Stimulated activated CD4-positive, alpha-beta T cell treated with anti-CD3 and anti-CD28 coated beads, Interleukin-2, amount 100 ng/mL, for 48 hours (primary cell): ENCODE results near the gene EXOC2.

Experiments used
- DNase-seq, 2 donors: peaks; one replicate each; pipeline ENCODE4 v3.0.0-alpha.2; 2020

EXOC2 gene

DNA sequence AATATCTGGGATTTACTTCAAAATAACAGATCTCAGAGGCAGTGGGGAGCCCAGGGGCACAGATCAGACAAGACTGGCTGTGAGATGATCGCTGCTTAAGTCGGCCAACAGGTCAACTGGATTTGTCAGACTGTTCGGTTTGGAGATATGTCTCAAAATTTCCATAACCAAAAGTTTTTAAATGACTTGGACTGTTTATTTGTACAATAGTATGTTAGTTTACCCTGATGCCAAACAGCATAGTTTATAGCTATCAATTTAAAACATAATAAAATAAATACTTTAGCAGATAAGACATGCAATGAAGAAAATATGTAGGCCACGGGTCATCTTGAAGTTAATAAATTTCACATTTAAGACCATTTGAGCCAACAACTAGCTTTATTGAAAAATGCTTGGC, 174.7 kb downstream of the EXOC2 start:
- DNase-seq = no peak

DNA sequence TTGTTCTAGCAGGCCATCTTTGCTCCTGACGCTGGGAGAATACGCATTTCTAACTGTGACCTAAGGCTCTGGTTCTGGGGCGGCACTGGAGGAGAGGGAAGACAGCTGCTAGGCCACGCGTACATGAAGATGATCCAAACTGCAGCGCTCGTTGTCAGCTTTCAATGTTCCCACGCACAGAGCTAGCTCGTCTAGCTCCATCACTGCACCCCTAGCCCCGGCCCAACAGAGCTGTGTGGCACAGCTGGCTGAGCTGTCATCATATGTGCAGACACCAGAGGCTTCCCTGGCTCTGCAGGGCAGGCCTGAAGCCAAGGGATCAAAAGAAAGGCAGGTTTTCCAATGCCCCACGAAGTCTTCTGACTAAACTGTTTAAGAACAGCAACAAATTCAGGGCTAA, 176.7 kb downstream of the EXOC2 start:
- DNase-seq = no peak

DNA sequence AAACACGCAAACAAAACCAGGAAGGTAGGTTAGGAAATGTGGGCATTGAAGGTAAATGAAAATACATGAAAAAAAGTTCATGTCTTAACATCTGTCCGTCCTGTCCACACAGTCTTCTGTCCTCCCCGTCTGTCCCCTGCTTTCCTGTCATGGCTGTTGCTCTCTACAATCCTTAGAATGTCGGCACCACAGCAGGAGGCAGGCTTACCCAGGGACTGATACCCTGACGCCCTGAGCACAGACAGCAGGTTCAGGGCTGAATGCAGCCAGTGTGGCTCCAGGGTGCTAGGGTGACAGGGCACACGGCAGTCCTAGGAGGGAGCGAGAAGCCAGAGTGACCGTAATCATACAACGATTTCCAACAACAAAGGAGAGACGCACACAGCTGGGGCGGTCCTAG, 177.7 kb downstream of the EXOC2 start:
- DNase-seq = no peak

DNA sequence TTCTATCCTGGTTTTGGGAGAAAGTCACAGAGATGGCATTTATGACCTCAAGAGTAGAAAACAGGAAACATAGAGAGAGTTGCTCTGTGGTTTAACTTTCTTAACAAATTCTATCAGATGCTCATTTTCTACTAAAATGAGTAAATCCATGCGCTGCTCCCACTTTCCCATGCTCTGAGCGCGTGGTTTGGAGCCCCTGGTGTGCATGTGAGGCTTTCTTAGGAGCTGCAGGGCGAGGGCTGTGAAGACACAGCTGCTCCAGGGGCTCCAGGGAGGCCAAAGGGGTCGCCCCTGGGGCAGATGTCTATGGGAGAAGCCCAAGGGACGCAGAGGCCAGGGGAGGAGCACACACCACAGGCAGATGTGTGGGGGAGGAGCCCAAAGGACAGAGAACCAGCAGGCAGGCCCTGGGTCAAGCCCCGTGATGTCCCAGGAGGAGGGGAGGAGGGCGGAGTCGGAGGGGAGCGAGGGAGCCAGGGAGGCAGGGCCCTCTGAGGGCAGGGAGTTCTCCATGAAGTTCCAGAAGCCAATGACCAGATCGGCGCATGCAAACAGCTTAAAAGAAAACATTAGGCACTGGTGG, 178.5 kb downstream of the EXOC2 start:
- DNase-seq = no peak

DNA sequence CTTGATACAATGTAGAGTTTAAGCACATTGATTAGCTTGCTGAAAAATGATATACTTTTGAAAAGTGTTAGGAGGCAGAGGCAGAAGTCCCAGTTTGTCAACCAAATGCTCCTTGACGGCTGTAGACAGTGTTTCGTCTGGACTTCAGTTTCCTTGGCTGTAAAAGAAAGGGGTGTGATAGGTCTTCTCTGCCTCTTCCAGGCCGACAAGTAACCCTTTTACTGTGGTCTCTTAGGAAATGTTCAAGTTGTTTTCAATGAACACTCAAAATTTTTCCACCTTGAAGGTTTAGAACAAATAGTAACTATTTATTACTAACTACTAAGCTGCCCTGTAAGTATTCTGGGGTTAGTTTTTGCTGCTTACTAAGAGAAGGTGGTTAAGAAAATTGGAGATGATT, 179.0 kb downstream of the EXOC2 start:
- no peak for DNase-seq

DNA sequence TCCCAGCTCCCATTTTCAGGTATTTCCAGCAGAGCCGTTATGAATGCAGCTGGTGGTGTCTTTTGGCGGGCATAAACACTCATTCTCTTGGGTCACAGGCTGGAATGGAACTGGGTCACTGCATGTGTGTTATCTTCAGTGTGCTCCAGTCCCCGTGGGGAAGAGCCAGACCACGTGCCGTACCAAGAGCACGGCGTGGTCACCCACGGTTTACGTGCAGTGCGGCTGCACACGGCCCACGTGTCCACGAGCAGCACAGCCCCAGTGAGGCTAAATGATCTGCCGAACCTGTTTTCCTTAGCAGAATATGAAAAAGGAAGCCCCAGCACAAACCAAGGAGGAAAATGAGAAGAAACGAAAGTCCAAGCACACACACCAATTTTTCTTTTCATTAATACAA, 179.9 kb downstream of the EXOC2 start:
- no peak for DNase-seq

DNA sequence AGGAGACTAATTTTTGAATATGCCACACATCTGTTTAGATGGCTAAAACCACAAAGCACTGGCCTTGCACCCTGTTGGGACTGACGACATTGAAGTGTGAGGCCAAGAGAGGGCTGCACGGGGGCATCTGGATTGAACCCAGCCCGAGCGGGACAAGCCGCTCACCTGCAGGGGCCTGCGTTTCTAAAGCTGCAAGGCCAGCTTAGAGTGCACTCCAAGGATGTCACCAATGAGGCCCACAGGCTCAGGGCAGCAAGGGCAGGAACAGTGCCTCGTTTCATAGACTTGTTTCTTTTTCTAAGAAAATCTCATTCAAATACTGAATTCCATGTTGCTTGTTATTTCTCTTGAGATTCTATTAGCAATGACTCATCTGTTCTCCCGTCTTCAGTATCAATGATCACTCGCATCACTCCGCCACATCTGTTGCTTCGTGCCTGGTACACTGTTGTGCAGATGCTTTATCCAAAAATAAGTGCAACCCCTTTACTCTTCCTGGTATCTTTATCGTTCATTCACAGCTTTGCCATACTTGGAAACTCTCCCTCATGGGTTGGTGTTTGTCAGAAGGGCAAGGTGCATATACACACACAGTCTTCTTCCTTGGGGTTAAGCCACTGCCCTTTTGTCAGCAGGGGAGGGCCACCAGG, 181.3 kb downstream of the EXOC2 start:
- DNase-seq = no peak

DNA sequence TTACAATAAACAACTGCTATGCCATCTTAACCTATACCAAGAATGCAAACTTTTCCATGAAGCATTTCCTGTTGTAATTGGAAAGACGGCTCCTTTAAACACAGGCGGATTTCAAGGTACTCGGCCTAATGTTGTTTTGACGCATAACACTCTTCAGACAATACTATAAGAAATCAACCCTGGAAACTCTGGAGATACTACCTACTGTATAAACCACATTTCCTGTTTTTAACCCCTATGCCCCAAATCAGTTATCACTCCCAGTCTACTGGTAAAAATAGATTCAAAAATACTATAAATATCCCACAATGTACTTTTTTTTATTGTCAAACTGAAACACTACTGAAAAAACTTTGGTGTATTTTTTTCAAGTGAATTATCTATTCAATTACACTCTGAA, 183.3 kb downstream of the EXOC2 start:
- no peak for DNase-seq

DNA sequence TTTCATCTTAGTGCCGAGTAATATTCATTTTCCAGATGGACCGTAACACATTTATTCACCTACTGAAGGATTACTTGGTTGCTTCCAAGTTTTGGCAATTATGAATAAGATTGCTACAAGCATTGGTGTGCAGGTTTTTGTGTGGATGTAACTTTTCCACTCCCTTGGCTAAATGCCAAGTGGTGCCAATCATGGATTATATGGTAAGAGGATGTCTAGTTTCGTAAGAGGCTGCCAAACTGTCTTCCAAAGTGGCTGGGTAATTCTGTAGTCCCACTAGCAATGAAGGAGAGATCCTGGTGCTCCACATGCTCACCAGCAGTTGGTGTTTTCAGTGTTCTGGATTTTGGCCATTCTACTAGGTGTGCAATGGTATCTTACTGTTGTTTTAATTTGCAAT, 184.3 kb downstream of the EXOC2 start:
- no peak for DNase-seq

DNA sequence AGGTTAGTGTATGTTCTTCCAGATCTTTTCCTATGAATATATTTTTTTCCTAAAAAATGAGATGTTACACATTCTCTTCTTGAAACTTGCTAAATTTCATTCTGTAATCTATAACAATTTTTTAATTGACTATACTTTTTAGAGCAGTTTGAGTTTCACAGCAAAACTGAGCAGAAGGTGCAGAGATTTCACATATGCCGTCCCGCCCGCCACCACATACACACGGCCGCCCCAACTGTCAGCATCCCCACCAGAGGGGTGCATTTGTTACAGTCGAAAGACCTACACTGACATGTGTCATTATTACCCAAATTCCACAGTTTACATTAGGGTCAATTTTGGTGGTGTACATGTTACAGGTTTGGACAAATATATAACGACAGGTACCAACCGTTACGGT, 184.9 kb downstream of the EXOC2 start:
- DNase-seq = no peak

DNA sequence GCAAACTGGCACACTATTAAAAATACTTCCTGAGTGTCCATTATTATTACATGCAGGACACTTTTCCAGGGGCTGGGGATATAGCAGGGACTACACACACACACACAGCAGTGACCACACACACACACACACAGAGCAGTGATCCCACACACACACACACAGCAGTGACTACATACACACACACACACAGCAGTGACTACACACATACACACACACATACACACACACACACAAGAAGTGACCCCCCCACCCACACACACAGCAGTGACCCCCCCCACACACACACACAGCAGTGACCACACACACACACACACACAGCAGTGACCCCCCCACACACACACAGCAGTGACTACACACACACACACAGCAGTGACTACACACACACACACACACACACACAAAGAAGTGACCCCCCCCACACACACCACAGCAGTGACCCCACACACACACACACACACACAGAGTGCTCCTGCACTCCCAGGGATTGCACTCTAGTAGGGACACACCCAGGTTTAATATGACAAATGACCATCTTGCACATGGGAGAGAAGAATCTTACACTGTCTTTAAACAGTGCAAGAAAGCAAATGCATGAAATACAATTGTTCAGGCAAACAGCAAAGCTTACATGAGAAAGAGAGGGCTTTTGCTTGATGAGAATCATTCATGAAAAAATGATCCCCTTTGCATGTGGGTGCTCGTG, 185.9 kb downstream of the EXOC2 start:
- no peak for DNase-seq

DNA sequence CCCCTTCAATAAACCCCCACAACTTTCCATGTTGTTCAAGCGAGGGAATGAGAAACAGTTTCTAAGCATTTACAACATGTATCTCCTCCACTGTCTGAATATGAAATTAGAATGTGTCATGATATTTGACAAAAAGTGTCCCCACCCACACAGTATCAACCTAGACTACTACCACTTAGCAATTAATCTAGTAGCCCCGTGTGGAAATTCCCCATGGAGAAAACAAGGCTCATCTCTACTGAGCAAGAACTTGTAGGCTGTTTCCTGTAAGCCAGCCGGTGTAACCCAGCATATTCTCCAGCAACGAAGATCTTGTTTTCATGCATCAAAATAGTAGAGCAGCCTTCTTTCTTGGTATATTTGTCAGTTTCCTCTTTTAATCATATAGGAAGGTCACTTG, 186.4 kb downstream of the EXOC2 start:
- peak; percentile 53 to 56 for DNase-seq

DNA sequence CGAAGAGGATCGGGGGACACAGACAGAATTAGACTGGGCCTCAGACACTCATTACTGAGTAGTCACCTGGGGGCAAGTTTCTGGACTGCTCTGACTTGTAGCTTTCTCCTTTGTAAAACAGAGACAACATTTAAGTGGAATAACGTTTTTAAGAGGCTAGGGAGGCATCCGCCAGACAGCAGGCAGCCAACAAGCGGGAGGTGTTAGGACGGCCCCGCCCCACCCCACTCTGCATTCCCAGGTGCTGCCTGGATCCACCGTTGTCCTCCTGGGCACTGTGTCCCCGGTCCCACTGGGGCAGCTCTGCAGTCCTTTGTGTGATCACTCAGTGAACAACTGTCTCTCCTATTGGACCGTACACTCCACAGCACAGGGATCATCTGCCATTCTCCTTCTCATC, 187.6 kb downstream of the EXOC2 start:
- no peak for DNase-seq

DNA sequence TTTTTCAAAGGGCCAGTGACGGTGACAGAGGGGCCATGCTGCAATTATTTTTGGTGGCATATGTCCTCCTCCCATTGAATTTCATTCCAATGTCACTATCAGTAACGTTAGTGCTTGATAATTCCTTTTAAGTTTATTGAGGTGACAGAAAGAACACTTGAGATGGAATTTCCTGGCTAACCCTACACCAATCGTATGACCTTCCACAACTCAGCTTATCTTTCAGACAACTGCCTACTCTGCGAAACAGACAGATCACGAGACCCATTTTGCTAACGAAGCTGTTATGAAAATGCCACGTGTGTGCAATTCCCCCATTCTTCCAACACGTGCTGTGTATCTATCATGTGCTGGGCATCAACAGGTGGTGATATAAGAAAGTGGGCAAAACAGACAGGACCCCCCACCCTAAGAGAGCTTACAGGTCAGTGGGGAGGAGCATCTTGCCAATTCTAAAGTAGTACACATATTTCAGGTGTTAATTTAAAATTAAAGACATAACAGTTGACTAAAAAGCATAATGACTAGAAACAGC, 188.4 kb downstream of the EXOC2 start:
- no peak for DNase-seq

DNA sequence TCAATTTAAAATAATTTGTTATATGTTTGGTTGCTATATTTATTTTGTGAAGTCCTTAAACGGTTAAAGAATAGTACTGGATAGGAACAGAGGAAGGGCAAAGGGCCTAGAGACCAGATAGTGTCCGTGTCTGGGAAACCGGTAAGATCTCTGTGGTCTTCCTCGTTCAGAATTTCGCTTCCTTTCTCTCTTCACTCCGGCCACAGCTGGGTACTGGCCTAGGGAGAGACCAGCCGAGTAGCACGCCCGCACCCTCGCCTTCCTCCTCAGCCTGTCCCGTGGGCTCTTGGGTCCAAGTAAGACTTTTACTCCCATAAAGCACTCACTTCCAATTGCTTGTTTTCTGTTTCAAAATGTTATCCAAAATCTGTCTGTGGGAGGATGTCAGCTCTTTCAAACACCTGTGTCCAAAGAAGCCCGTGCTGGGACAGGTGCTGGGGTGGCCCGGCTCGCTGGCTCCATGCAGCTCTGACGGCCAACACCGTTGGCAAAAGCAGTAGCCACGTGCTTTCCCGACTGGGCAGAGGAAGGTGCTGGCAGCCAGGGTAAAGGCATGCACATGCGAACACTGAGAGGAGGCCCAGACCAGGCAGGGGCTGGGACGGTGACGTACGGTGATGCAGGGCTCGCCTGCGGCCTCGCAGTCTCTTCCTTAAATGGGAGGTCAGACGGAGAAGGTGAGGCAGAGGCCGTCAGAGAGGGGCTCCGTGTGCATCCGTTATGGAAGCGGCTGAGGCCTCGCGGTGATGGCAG, 189.2 kb downstream of the EXOC2 start:
- no peak for DNase-seq

DNA sequence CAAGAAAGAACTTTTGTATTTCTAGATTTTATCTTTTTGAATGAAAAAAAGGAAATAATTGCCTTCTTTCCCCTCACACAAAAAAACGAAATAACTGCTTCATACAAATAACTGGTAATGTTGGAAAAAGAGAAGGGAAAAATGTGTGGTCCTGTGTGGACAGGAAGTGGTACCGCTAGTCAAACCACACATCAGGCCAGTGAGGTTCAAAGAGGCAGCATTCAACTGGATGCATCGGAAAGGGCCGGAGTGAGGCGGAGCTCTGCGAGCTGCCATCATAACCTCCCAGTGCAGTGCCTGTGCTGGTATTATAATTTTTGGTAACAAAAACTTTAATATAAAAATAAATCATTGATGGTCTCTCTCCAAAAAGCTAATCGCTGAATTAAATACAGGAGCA, 190.2 kb downstream of the EXOC2 start:
- DNase-seq = no peak

DNA sequence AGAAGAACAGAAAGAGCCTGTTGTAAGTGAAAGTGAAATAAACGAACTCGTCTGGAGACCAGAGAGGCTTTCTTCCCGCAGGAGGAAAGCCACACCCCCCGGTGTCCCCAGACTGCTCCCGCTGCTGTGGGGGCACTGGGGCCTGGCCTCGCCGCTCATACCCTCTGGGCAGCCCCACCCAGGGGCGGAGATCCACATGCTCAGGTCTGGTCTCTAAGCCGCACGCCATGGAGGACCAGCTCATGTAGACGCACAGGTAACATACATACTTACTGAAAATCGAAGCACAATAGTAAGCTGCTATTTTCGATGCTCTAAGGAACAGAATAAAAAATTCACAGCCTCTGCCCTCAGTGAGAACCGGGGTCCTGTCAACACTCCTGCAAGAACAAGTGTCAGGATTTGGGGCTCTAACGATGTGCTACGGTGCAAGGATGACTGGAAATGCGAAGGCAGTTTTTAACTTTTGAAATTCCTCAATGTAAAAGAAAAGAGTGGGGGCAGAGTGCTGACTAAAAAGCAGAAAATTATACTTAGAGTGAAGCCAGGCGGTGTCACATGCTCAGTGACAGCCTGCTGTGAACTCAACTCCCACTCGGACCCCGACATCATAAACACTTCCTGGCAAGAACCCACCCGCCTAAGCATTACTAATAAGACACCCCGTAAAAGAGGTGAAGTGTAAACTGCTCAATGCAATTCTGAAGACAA, 190.9 kb downstream of the EXOC2 start:
- DNase-seq = peak; percentile 64 to 69

DNA sequence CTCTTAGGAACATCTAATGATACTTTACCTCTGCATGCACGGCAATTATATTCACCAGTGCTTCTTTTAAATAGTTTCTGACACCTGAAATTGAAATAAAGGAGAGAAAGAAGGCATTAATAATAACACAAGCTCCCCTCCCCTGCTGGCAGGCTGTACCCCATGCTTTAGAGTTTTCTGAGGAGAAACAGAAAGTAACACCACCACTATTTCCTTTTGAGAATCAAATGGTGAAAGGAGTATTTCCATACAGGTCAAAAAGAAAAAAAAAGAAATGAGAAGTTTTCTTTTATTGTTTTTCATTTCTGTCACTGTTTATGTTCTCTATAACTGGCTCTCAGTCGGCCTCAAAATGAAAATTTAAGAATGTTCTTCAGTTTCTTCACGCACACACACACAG, 193.3 kb downstream of the EXOC2 start:
- DNase-seq = no peak

DNA sequence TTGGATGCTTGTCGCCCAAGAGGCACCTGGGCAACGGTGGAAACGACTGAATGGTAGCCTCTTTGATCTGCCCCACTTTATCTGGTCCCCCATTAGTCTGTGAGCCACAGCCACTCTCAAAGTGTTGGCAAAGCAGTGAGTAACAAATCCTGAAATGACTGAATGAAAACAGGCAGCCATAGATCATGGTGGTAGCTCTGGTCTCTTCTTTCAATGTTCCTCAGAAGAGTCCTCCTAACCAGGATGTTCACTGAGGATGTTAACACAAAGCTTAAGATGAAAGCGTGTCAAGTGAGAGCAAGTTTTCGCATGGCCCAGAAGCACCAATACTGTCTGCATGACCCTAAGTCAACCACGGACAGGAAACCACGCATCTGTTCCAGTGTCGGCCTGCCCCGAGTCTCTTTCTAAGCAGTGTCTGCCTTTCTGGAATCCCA, 194.1 kb downstream of the EXOC2 start:
- DNase-seq = peak; percentile 48 to 53

DNA sequence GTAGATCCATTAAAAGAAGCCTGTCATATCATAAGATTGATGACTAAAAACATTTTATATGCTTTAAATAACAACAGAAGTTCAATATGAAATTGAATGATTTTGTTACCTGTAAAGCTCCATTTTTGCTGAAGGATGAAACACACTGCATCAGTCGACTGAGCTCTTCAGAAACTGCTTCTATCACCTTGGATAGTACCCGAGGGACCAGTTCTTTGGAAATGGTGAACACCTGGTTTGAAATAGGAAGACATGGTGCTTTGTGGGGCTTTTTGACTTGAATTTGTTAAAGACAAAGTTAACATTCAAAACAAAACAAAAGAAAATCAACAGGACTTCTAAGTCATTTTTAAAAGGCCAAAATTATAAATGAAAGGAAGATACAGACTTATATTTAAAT, 195.7 kb downstream of the EXOC2 start:
- DNase-seq = no peak

DNA sequence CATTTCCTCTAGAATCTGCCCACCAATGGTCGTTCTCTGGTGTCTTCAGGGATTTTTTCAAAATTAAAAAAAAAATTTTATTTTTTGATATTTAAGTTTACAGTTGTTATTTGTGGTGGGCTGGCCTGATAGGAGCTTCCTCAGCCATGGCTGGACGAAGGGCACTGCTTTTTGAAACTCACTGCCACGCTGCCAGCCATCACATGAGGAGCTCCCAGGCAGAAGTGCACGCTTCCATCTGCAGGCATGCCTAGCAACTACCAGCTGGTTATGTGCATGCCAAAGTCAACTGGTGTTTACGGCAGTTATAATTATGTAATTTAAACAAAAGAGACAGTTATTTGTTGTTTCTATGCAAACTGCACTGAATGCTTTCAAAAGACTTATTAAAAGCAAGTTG, 196.3 kb downstream of the EXOC2 start:
- no peak for DNase-seq

DNA sequence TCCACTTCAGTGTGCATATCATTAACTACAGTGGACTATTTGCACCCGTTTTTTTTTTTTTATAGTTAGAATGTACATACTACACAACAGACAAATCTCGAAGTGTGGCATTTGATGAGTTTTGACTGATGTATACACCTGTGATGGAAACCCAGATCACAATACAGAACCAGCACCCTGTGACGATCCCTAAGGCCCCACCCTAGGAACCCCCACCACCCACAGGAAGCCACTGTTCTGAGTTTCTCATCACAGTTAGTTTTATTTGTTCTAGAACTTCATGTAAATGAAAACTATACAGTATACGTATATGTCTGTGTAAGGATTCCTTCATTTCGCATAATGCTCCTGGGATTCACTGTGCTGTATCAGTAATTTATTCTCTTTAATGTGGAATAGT, 198.5 kb downstream of the EXOC2 start:
- no peak for DNase-seq

DNA sequence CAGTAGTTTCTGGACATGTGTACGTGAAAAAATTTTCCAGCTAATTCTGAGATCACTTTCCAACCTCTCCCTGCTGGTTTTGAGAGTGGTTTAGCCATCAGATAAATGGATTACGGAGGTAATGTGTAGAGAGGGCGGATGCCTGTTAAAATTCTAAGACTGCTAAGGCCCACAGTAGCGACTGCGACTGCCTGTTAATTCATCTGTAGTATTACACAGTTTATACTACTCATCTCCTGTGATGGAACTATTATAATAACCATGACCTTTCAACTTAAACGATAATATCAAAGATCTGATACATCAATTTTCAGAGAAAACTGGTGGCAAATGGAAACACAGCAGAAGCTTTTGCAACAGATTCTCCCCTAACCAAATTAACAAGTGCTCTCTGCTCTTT, 199.1 kb downstream of the EXOC2 start:
- no peak for DNase-seq
